ENCODE data around the gene SLC2A13.

DNA sequence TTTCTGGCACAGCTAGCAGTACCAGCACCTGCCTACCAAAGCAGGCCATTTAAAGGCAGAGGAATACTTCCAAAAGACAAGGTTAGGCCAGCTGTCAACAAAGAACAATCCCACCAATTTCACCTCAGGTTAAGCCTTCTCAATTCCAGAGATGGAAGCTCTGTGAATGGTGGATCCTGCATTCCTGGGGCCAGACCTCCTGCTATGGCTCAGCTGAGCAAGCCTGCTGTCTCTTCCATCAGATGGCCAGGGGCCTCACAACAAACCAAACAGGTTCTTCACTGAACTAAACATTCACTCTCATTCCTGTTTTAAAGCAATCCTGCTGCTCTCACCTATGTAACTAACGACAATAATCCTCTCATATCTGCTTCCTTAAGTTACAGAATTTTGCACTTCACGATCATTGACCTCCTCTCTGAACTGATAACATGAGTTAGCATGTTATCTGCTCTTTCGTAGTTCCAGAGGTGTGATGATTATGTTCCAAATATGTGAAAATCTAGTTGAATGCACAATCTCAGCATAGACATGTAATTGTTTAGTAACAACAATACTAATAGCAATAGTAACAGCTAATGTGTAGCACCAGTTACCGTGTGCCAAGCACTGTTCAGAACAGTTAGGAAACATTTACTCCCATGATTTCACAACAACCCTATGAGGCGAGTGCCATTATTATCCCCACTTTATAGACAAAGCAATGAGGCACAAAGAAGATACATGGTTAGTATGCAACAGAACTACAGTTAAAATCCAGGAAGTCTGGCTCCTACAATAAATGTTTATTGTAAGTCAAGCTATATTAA, 73.2 kb downstream of the SLC2A13 start:
- no peak for TF ChIP-seq POLR2A (IDR thresholded peaks at IDR 0.05; ENCODE audit: low read depth, low read length)
- no peak for TF ChIP-seq TAF1 (IDR thresholded peaks at IDR 0.05; ENCODE audit: borderline replicate concordance, low read depth, low read length)
- no peak for TF ChIP-seq POLR2AphosphoS5 (IDR thresholded peaks at IDR 0.05; ENCODE audit: low read depth, low read length)
